PFSK-1 (cell line): Measurements from ENCODE around the gene ANO9.

Experiments
- FOXP2 ChIP-seq: optimal IDR thresholded peaks from 2 replicates; pipeline ENCODE3; 2011; ENCODE audit warnings: borderline replicate concordance, control low read depth, inconsistent platforms; ENCODE audit not compliant: insufficient read depth; ENCODE audit errors: extremely low read length, extremely low read depth
- POLR2AphosphoS5 ChIP-seq: IDR thresholded peaks from 2 replicates; pipeline ENCODE4 v1.6.1; 2012; ENCODE audit warnings: low read depth, mild to moderate bottlenecking, control low read depth, low read length, moderate library complexity
- SIN3A ChIP-seq: IDR thresholded peaks from 2 replicates; pipeline ENCODE4 v1.6.1; 2012; ENCODE audit warnings: mild to moderate bottlenecking, low read length, moderate library complexity, borderline replicate concordance; ENCODE audit not compliant: insufficient read depth
- TAF1 ChIP-seq: IDR thresholded peaks from 2 replicates; pipeline ENCODE4 v1.6.1; 2012; ENCODE audit warnings: low read length, control low read depth, borderline replicate concordance; ENCODE audit not compliant: insufficient read depth
- TF ChIP-seq, protein P1 (sequence below), 2 experiments: IDR thresholded peaks; 2 replicates each; pipeline versions ENCODE4 v1.6.1 to v1.8.0; 2011 to 2012; ENCODE audit warnings: low read depth in 2 of 2, low read length in 2 of 2, control low read depth in 1 of 2, inconsistent platforms in 1 of 2, mild to moderate bottlenecking in 1 of 2, moderate library complexity in 1 of 2; ENCODE audit not compliant: insufficient read depth in 1 of 2

The ANO9 gene

DNA sequence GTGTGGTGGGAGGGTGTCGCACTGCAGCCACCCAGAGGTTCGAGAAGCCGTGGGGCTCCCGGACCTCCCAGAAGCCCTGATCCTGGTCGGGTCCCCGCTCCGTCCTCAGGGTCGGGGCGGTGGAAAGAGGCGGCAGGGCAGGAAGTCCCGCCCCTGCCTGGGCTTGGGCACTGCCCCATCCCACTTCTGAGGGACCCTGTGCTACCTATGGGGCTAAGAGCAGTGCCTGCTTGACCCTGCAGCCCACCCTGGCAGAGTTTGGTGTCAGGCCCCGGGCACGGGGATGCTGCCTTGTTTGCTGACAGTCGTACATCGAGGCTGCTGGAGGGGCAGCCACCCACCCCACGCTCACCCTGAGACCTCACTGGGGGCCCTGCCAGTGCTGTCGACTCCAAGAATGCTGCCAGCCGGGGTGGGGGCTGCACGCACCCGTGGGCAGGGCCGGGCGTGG is 45.8 kb upstream of the ANO9 start:
- TF ChIP-seq TAF1 (no peak), SIN3A (no peak), POLR2AphosphoS5 (no peak), FOXP2 (no peak)
- TF ChIP-seq, protein P1, sequence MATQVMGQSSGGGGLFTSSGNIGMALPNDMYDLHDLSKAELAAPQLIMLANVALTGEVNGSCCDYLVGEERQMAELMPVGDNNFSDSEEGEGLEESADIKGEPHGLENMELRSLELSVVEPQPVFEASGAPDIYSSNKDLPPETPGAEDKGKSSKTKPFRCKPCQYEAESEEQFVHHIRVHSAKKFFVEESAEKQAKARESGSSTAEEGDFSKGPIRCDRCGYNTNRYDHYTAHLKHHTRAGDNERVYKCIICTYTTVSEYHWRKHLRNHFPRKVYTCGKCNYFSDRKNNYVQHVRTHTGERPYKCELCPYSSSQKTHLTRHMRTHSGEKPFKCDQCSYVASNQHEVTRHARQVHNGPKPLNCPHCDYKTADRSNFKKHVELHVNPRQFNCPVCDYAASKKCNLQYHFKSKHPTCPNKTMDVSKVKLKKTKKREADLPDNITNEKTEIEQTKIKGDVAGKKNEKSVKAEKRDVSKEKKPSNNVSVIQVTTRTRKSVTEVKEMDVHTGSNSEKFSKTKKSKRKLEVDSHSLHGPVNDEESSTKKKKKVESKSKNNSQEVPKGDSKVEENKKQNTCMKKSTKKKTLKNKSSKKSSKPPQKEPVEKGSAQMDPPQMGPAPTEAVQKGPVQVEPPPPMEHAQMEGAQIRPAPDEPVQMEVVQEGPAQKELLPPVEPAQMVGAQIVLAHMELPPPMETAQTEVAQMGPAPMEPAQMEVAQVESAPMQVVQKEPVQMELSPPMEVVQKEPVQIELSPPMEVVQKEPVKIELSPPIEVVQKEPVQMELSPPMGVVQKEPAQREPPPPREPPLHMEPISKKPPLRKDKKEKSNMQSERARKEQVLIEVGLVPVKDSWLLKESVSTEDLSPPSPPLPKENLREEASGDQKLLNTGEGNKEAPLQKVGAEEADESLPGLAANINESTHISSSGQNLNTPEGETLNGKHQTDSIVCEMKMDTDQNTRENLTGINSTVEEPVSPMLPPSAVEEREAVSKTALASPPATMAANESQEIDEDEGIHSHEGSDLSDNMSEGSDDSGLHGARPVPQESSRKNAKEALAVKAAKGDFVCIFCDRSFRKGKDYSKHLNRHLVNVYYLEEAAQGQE (IDR thresholded peaks at IDR 0.05; ENCODE audit: insufficient read depth in 1 of 2, low read depth in 2 of 2, low read length in 2 of 2), result no peak

DNA sequence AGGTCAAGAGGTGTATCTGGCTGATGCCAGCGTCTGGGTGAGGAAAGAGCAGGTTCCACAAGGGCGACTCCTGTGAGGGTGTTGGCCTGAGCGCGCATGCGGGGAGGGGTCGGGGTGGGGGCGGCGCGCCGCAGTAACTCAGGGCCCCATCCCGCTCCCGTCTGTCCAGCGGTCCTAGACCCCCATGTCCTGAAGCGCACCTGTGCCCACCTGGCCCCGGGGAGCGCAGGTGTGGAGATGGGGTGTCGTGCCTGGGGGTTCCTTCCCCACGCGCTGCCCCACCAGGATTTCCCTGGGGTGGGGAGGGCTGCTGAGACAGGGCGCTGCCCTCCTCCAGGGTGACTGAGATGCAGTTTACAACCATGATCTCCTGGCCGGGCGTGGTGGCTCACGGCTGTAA is 44.4 kb upstream of the ANO9 start:
- TF ChIP-seq TAF1 (no peak), POLR2AphosphoS5 (no peak), SIN3A (no peak), FOXP2 (no peak)
- TF ChIP-seq, protein P1 (IDR thresholded peaks at IDR 0.05; ENCODE audit: insufficient read depth in 1 of 2, low read depth in 2 of 2, low read length in 2 of 2), result no peak

DNA sequence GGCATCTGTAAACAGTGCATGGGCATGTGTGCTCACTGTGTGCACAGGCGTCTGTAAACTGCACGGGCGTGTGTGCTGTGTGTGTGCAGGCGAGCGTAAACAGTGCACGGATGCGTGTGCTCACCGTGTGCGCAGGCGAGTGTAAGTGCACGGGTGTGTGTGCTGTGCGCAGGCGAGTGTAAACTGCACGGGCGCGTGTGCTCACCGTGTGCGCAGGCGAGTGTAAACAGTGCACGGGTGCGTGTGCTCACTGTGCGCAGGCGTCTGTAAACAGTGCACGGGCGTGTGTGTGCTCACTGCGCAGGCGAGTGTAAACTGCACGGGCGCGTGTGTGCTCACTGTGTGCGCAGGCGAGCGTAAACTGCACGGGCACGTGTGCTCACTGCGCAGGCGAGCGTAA is 42.8 kb upstream of the ANO9 start:
- TF ChIP-seq POLR2AphosphoS5 (no peak), FOXP2 (no peak), TAF1 (no peak)
- TF ChIP-seq, protein P1 (IDR thresholded peaks at IDR 0.05; ENCODE audit: insufficient read depth in 1 of 2, low read depth in 2 of 2, low read length in 2 of 2), result no peak

DNA sequence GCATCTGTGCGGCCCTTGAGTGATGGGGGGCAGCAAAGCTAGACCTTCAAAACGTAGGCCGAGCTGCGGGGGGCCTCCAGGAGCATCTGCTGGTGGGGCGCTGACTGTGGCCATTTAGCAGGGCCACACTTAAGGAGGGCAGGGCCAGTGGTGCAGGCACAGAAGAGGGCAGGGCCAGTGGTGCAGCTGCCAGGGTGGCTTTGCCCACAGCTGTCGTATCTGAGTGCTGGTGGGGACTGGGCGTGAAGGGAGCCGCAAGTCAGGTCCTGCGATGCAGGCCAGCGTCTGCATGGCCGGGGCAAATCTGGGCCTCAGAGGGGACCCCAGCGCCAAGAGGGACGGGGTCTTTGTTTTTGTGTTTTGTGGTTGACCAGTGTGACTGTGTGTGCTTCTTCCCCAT is 37.5 kb upstream of the ANO9 start:
- TF ChIP-seq TAF1, result no peak
- no peak for TF ChIP-seq FOXP2
- TF ChIP-seq, protein P1 (IDR thresholded peaks at IDR 0.05; ENCODE audit: insufficient read depth in 1 of 2, low read depth in 2 of 2, low read length in 2 of 2), result no peak
- no peak for TF ChIP-seq POLR2AphosphoS5
- TF ChIP-seq SIN3A, result no peak
